OCI-LY1 (cell line): ENCODE measurements around the gene NR2F1-AS1.
"Not testable (repeated sequence)": the region's sequence is repeated elsewhere in the genome, so short reads cannot be mapped to it uniquely, and the experiment has no call there.

Source experiments
- H2AFZ ChIP-seq: fragments of 200-600 bp; sonication (generic), shearing (Covaris generic); 2 replicates; pipeline ENCODE4 v1.6.0; 2014; ENCODE audit warnings: antibody characterized with exemption, mild to moderate bottlenecking, low read length
- H3F3A ChIP-seq: fragments of 200-600 bp; sonication (generic), shearing (Covaris generic); 2 replicates; pipeline ENCODE4 v1.6.0; 2014; ENCODE audit warnings: mild to moderate bottlenecking, antibody characterized with exemption, low read length, moderate library complexity; ENCODE audit not compliant: insufficient read depth
- H3K27ac ChIP-seq: fragments of 200-600 bp; sonication (generic); 2 replicates; pipeline ENCODE4 v1.5.1; 2014; ENCODE audit warnings: low read length, mixed run types, mild to moderate bottlenecking, low read depth; ENCODE audit not compliant: poor library complexity, severe bottlenecking
- H3K27me3 ChIP-seq: fragments of 200-600 bp; sonication (generic); 2 replicates; pipeline ENCODE4 v1.6.0; 2014; ENCODE audit warnings: antibody characterized with exemption, mild to moderate bottlenecking, low read length, moderate library complexity; ENCODE audit not compliant: insufficient read depth
- H3K36me3 ChIP-seq: fragments of 200-600 bp; sonication (generic); 2 replicates; pipeline ENCODE4 v1.6.1; 2014; ENCODE audit warnings: mild to moderate bottlenecking, antibody characterized with exemption, low read length, moderate library complexity, mixed read lengths; ENCODE audit not compliant: insufficient read depth
- H3K4me1 ChIP-seq: fragments of 200-600 bp; sonication (generic); 2 replicates; pipeline ENCODE4 v1.5.1; 2014; ENCODE audit warnings: mild to moderate bottlenecking, low read length, moderate library complexity; ENCODE audit not compliant: insufficient read depth, severe bottlenecking
- H3K4me2 ChIP-seq: fragments of 200-600 bp; sonication (generic), shearing (Covaris generic); 2 replicates; pipeline ENCODE4 v1.6.1; 2014; ENCODE audit warnings: low read length
- H3K4me3 ChIP-seq: fragments of 200-600 bp; sonication (generic); 2 replicates; pipeline ENCODE4 v1.5.1; 2014; ENCODE audit warnings: low read length, low read depth, mild to moderate bottlenecking, mixed read lengths; ENCODE audit not compliant: poor library complexity, severe bottlenecking
- H3K79me2 ChIP-seq: fragments of 200-600 bp; shearing (Covaris generic); 2 replicates; pipeline ENCODE4 v1.6.1; 2016; ENCODE audit warnings: mixed run types, low read length, mixed read lengths; ENCODE audit not compliant: insufficient read depth
- H3K9ac ChIP-seq: fragments of 200-600 bp; sonication (generic), shearing (Covaris generic); 2 replicates; pipeline ENCODE4 v1.6.1; 2014; ENCODE audit warnings: mild to moderate bottlenecking, low read length, mixed read lengths
- H3K9me2 ChIP-seq: fragments of 200-600 bp; sonication (generic), shearing (Covaris generic); 2 replicates; pipeline ENCODE4 v1.6.1; 2014; ENCODE audit warnings: low read depth, mild to moderate bottlenecking, low read length, mixed read lengths
- H3K9me3 ChIP-seq: fragments of 200-600 bp; shearing (Covaris generic); 2 replicates; pipeline ENCODE4 v1.6.1; 2014; ENCODE audit warnings: low read length, mixed read lengths
- H4K20me1 ChIP-seq: fragments of 200-600 bp; sonication (generic), shearing (Covaris generic); 2 replicates; pipeline ENCODE4 v1.6.0; 2016; ENCODE audit warnings: mild to moderate bottlenecking, low read length; ENCODE audit not compliant: insufficient read depth
- CTCF ChIP-seq: fragments of 200-600 bp; sonication (generic), shearing (Covaris generic); IDR thresholded peaks from 2 replicates; pipeline ENCODE4 v1.5.1; 2017; ENCODE audit warnings: mild to moderate bottlenecking, antibody characterized with exemption, low read length, moderate library complexity, mixed read lengths
- EZH2 ChIP-seq: fragments of 200-600 bp; sonication (generic), shearing (Covaris generic); IDR thresholded peaks from 2 replicates; pipeline ENCODE4 v1.8.0; 2017; ENCODE audit warnings: borderline replicate concordance, mixed run types, mild to moderate bottlenecking, antibody characterized with exemption, low read length, moderate library complexity, mixed read lengths

The NR2F1-AS1 gene

GRCh38 chr5:93461756-93462155 is 119.3 kb downstream of the NR2F1-AS1 start:
- TF ChIP-seq CTCF (no peak), EZH2 (no peak)
- Histone ChIP-seq H3K4me3 (no peak overlapping the region), H3K9ac (no peak overlapping the region), H3K4me2 (no peak overlapping the region), H2AFZ (no peak overlapping the region), H3K4me1 (no peaks in the 10 kb centered on the region), H3K36me3 (no peaks in the 10 kb centered on the region), H3K9me2 (no peaks in the 10 kb centered on the region), H3K79me2 (no peaks in the 10 kb centered on the region), H3K27me3 (no peaks in the 10 kb centered on the region), H3K9me3 (no peaks in the 10 kb centered on the region; the same call in 1 of the 2 replicates), H4K20me1 (no peaks in the 10 kb centered on the region), H3F3A (no peaks in the 10 kb centered on the region), H3K27ac (no peak overlapping the region)

- no peaks in the 10 kb centered on the region; the same call in 1 of the 2 replicates for H3K9me3 ChIP-seq
- H3K4me1 ChIP-seq = no peaks in the 10 kb centered on the region
- no peak overlapping the region for H3K4me3 ChIP-seq
- H3K9ac ChIP-seq = no peak overlapping the region
- no peak overlapping the region for H3K27ac ChIP-seq
- H2AFZ ChIP-seq = no peak overlapping the region
- TF ChIP-seq CTCF (no peak), EZH2 (no peak)
- no peaks in the 10 kb centered on the region for H3K36me3 ChIP-seq
- no peaks in the 10 kb centered on the region for H3F3A ChIP-seq
- H3K27me3 ChIP-seq = no peaks in the 10 kb centered on the region
- H3K79me2 ChIP-seq = no peaks in the 10 kb centered on the region
- no peak overlapping the region for H3K4me2 ChIP-seq
- H3K9me2 ChIP-seq = no peaks in the 10 kb centered on the region
- no peaks in the 10 kb centered on the region for H4K20me1 ChIP-seq
Observed at GRCh38 chr5:93460286-93460685, 120.7 kb downstream of the NR2F1-AS1 start.

- not testable (repeated sequence) for H3K36me3 ChIP-seq, H3K9me2 ChIP-seq, H3F3A ChIP-seq, H3K27ac ChIP-seq, H3K4me1 ChIP-seq, H3K27me3 ChIP-seq, H3K9ac ChIP-seq, H4K20me1 ChIP-seq, H2AFZ ChIP-seq, H3K9me3 ChIP-seq, H3K4me3 ChIP-seq, H3K79me2 ChIP-seq, H3K4me2 ChIP-seq
Observed at GRCh38 chr5:93456796-93457195, 124.2 kb downstream of the NR2F1-AS1 start.

GRCh38 chr5:93454896-93455295 is 126.1 kb downstream of the NR2F1-AS1 start:
- TF ChIP-seq CTCF (no peak), EZH2 (no peak)
- H3K9me3 ChIP-seq = no peaks in the 10 kb centered on the region
- H3K79me2 ChIP-seq = no peaks in the 10 kb centered on the region
- no peaks in the 10 kb centered on the region for H3K36me3 ChIP-seq
- no peak overlapping the region for H3K4me3 ChIP-seq
- no peaks in the 10 kb centered on the region for H3K9me2 ChIP-seq
- no peak overlapping the region for H2AFZ ChIP-seq
- no peaks in the 10 kb centered on the region for H4K20me1 ChIP-seq
- no peaks in the 10 kb centered on the region for H3K27me3 ChIP-seq
- no peak overlapping the region for H3K27ac ChIP-seq
- no peaks in the 10 kb centered on the region for H3K4me1 ChIP-seq
- no peak overlapping the region for H3K4me2 ChIP-seq
- H3F3A ChIP-seq = no peaks in the 10 kb centered on the region
- H3K9ac ChIP-seq = no peak overlapping the region
